ENCODE results near the gene IFI44.

IFI44 gene

GRCh38 chr1:78667939-78668338 lies 18.3 kb downstream of the IFI44 start:
- no peak overlapping the region for H3K27ac ChIP-seq

GRCh38 chr1:78668427-78668826 lies 18.8 kb downstream of the IFI44 start:
- no peak for TF ChIP-seq CTCF (conservative IDR thresholded peaks at IDR 0.05)
- TF ChIP-seq ZFX (IDR thresholded peaks at IDR 0.05) = no peak
- H3K27ac ChIP-seq = no peak overlapping the region

More at GRCh38 chr1:78667939-78668338, 18.3 kb downstream of the IFI44 start:
- no peak for TF ChIP-seq ZFX (IDR thresholded peaks at IDR 0.05)
- no peak for TF ChIP-seq CTCF (conservative IDR thresholded peaks at IDR 0.05)

GRCh38 chr1:78672428-78672827 lies 22.8 kb downstream of the IFI44 start:
- TF ChIP-seq ZFX (IDR thresholded peaks at IDR 0.05) = no peak
- TF ChIP-seq CTCF (conservative IDR thresholded peaks at IDR 0.05) = no peak

GRCh38 chr1:78673120-78673519 lies 23.5 kb downstream of the IFI44 start:
- no peak for TF ChIP-seq ZFX (IDR thresholded peaks at IDR 0.05)
- no peak for TF ChIP-seq CTCF (conservative IDR thresholded peaks at IDR 0.05)
- H3K27ac ChIP-seq = no peak overlapping the region

More at GRCh38 chr1:78672428-78672827, 22.8 kb downstream of the IFI44 start:
- no peak overlapping the region for H3K27ac ChIP-seq

- no peak for TF ChIP-seq ZFX (IDR thresholded peaks at IDR 0.05)
- TF ChIP-seq CTCF (conservative IDR thresholded peaks at IDR 0.05) = peak; percentile 92
- no peak overlapping the region for H3K27ac ChIP-seq
These were observed 26.8 kb downstream of the IFI44 start for GRCh38 chr1:78676347-78676982.

GRCh38 chr1:78676993-78677392 lies 27.4 kb downstream of the IFI44 start:
- no peak overlapping the region for H3K27ac ChIP-seq

GRCh38 chr1:78677788-78678187 lies 28.2 kb downstream of the IFI44 start:
- H3K27ac ChIP-seq = no peak overlapping the region
- no peak for TF ChIP-seq ZFX (IDR thresholded peaks at IDR 0.05)
- no peak for TF ChIP-seq CTCF (conservative IDR thresholded peaks at IDR 0.05)

More at GRCh38 chr1:78676993-78677392, 27.4 kb downstream of the IFI44 start:
- TF ChIP-seq ZFX (IDR thresholded peaks at IDR 0.05) = no peak
- TF ChIP-seq CTCF (conservative IDR thresholded peaks at IDR 0.05) = no peak

Data from C4-2B (cell line).